ENCODE results near the gene PPEF2.
"Not testable (repeated sequence)": the region's sequence is repeated elsewhere in the genome, so short reads cannot be mapped to it uniquely, and the experiment has no call there.

Gene PPEF2

GRCh38 chr4:75858721-75859120, 43.5 kb downstream of the PPEF2 start:
- no peak for DNase-seq (ENCODE audit: low read depth)
- H3K4me3 ChIP-seq (ENCODE audit: low read length), result no peak overlapping the region
- TF ChIP-seq CTCF (IDR thresholded peaks at IDR 0.05; ENCODE audit: insufficient read depth, low read depth, low read length, missing control alignments), result no peak

DNA sequence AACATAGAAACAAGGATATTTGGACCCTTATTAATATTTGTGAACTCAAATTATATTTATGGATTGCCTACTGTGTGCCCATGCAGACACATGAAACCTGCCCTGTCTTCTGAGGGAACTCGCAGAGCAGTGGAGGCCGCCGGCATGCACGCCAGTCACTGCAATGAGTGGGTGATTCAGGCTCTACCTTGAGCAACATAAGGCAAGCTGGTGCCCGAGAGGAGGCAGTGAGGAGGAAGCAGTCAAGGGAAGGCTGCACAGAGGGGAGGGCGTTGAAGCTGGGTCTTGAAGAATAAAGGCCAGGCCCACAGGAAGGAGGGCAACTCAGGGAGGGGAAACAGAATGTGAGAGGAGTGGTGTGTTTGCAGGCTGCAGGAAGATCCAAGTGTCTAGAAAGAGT, 52.8 kb downstream of the PPEF2 start:
- no peak for TF ChIP-seq CTCF (IDR thresholded peaks at IDR 0.05; ENCODE audit: insufficient read depth, low read depth, low read length, missing control alignments)
- no peak overlapping the region for H3K4me3 ChIP-seq (ENCODE audit: low read length)
- peak; percentile 68 for DNase-seq (ENCODE audit: low read depth)

DNA sequence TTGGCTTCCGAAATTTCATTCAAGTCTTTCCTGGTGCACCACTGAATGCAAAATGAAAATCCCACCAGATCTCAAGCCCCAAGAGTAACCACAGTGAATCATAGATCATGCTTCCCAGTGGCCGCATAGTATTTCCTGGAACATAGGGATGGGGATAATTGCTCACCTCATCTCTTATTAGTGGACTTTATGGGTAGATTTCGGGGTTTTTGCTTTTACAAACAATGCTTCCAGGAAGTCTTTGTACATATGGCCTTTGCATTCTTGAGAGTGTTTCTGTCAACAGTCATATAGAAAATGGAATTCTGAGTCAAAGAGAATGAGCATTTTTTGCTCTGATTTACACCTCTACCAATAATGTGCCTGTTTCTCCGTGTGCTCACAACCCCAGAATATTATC, 53.4 kb downstream of the PPEF2 start:
- no peak overlapping the region for H3K4me3 ChIP-seq (ENCODE audit: low read length)
- no peak for DNase-seq (ENCODE audit: low read depth)
- TF ChIP-seq CTCF (IDR thresholded peaks at IDR 0.05; ENCODE audit: insufficient read depth, low read depth, low read length, missing control alignments), result no peak

- peak; percentile 87 for DNase-seq (ENCODE audit: low read depth)
- peak; percentile 68 for TF ChIP-seq CTCF (IDR thresholded peaks at IDR 0.05; ENCODE audit: insufficient read depth, low read depth, low read length, missing control alignments)
- H3K4me3 ChIP-seq (ENCODE audit: low read length), result not testable (repeated sequence)
These were observed 54.0 kb downstream of the PPEF2 start for GRCh38 chr4:75848171-75848760.

DNA sequence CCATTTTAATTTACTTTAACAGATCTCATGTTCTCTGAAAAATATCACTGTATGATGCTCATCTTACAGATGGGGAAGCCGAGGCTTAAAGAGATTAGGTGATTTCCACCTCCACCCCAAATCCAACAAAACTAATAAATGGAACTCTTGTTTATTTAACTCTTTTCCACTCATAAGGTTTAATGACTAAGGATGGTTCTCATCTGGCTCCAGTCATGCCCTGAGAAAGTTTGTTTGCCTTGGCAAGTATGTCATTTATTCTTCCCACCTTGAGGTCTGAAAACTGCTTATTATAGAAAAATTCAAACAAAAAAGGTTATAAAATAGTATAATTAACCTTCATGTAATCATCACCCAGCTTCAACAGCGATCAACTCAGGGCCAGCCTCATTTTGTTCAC, 56.3 kb downstream of the PPEF2 start:
- DNase-seq (ENCODE audit: low read depth), result no peak
- H3K4me3 ChIP-seq (ENCODE audit: low read length), result no peak overlapping the region
- no peak for TF ChIP-seq CTCF (IDR thresholded peaks at IDR 0.05; ENCODE audit: insufficient read depth, low read depth, low read length, missing control alignments)

DNA sequence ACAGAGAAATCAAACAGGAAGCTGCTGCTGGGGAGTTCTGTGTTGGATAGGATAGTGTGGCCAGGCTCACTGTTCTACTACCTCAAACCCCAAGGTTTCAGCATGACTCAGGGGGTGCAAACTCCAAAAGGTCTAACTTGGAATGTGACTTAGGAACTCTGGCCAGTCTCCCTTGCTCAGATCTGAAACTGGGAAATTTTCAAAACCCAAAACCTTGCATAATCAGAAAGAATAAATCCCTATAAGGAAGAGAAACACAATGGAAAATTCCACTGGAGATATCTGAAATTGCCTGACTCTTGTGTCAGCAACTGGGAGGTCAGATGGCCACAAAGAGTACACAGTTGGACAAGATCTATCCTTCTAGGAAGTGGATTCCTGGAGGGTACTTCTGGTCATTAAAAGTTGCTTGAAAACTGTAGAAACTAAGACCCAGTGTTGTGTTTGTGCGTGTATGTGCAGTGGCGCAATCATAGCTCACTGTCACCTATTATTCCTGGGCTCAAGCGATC, 58.0 kb downstream of the PPEF2 start:
- no peak for TF ChIP-seq CTCF (IDR thresholded peaks at IDR 0.05; ENCODE audit: insufficient read depth, low read depth, low read length, missing control alignments)
- H3K4me3 ChIP-seq (ENCODE audit: low read length), result no peak overlapping the region
- DNase-seq (ENCODE audit: low read depth), result no peak

DNA sequence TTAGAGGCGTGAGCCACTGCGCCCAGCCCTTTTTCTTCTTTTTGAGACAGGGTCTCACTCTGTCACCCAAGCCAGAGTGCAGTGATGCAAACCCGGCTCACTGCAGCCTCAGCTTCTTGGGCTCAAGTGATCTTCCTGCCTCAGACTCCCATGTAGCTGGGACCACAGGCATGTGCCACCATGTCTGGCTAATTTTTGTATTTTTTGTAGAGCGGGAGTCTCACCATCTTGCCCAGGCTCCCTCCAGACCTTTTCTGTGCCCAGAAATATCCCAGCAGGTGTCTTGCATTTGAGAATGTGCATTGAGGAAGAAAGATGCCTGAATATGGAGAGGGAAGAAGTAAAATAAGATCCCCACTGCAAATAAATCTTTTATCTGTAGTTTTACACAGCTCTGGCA, 58.7 kb downstream of the PPEF2 start:
- DNase-seq (ENCODE audit: low read depth), result no peak
- TF ChIP-seq CTCF (IDR thresholded peaks at IDR 0.05; ENCODE audit: insufficient read depth, low read depth, low read length, missing control alignments), result no peak
- H3K4me3 ChIP-seq (ENCODE audit: low read length), result no peak overlapping the region

Measured in epithelial cell of esophagus (primary cell).